ENCODE measurements around the gene MTHFR.
"Not testable (repeated sequence)": the region's sequence is repeated elsewhere in the genome, so short reads cannot be mapped to it uniquely, and the experiment has no call there.

Gene MTHFR

DNA sequence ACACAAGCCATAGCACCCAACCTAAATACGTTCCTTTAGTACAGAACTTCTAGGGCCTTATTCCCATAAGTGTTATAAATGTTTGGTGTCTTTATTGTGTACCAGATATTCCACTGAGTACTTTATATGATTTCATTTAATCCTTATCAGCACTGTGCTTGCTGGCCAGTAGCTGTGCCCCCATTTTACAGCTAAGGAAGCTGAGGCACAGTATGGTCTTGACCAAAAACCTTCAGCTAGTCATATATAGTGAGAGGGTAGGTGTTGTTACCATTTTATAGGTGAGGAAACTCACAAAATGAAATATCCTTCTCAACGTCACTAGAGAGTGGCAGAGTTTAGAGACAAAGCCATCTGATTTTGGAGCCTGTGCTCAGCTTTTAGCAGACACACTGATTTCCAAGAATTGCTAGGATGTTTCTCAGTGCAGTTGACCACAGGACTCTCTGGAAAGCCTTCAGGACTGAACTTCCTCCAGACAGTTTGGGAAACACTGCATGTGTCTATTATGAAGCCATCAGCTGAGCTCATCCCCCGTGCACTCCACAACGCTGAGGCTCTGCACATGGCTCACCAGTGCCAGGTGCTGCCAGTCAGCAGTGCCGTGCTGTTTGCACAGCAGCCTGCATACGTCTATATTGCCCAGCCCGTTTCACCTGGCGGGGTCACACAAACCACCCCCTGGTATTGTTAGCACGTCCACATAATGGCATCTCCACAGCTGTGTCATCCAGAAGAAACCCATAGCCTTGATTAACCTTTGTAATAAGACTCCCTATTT lies 26.4 kb upstream of the MTHFR start:
- no peak for DNase-seq

DNA sequence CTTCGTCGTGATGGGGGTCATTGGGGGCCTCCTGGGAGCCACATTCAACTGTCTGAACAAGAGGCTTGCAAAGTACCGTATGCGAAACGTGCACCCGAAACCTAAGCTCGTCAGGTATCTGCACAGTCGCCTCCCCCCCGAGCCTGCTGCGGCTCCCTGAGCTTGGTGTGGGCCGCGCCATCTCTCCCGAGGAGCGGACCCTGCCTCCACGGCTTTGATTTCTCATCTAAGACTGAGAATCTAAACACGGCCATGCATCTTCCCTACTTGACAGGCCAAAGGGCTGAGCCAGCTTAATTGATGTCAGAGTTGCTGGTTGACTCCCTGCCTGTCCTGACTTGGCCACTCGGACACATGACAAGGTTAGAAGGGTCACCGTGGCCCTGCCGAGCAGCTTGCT lies 22.7 kb upstream of the MTHFR start:
- DNase-seq = no peak

DNA sequence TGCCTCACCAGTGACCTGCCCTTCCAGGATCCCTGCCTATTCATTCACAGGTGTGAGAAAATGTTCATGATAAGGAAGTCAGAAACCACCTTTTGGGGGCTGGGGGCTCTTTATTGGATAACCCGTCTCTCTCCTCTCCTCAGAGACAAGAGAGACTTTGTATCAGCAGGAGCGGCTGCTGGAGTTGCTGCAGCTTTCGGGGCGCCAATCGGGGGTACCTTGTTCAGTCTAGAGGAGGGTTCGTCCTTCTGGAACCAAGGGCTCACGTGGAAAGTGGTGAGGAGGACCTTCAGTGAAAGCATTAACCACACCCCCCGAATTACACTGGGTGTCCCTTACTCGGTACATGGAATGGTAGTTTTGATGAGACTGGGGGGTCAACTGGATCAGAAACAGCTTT lies 21.2 kb upstream of the MTHFR start:
- DNase-seq = no peak

DNA sequence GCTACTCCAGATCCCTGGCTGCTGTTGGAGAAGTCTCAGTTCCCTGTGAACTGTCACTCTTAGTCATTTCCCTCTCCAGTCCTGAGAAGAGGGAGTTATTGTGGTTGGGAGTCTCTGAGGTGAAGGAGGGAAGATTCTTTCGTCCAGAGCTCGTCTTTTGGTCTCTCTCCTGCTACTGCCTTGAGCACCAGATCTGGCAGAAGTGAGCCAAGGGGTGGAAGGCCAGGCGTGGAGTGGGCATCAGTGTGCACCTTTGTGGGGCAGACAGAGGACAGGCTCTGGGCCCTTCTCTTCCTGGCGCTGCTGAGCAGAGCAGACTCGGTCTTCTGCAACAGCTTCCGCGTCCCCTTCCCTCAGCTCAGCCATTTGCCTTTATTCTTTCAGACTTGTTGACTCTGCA lies 19.4 kb upstream of the MTHFR start:
- no peak for DNase-seq

DNA sequence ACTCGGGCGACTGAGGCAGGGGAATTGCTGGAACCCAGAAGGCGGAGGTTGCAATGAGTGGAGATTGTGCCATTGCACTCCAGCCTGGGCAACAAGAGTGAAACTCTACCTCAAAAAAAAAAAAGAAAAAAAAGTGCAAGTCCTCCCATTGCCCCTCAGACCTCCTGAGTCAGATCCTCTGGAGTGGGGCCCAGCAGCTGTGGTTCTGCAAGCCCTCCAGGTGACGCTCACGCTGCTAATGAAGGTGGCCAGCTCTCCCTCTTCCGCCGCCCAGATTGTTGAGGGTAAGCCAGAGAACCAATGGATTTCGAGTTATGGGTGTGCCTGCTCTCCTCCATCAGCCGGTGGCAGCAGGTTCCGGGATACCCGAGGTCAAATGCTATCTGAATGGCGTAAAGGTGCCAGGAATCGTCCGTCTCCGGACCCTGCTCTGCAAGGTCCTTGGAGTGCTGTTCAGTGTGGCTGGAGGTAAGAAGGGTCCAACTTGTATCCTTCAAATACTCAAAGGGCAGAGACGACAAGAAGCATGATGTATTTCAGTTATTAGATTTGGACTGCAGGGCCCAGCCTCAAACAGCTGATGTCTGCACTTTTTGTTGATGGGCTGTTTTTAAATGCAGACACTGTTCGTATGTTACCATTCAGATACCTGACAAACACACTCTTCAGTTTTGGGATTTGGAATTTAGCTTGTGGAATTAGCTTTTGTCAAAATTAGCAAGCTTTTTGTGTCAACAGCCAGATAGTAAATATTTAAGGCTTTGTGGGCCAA lies 17.8 kb upstream of the MTHFR start:
- DNase-seq = no peak

DNA sequence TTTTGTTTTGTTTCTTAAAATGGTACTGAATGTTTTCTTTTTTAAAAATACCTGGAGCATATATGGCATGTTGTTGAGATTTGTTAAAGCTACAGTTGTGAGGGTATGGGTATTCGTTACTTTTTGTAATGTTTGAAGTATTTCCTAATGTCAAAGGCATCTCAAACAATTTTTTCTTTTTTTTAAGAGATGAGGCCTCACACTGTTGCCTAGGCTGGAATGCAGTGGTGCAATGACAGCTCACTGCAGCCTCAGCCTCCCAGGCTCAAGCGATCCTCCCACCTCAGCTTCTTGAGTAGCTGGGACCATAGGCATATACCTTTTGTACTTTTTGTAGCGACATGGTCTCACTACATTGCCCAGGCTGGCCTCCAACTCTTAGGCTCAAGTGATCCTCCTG lies 16.3 kb upstream of the MTHFR start:
- no peak for DNase-seq

DNA sequence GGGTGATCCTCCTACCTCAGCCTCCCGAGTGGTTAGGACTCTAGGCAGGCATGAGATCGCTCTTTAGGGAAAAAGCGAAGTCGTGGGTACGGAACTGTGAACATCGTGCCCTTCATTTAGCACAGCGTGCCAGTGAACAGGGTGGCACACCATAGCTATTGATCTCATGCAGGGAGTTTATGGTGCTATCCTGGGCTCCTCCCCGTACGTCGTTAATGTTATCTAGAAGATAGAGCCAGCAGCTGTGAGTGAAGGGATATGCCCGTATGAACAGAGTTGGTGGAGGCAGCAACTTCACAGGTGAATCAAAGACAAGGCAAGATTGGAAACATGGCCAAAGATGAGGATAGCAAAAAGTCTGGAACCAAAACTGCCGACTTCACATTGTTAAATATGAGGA lies 11.4 kb upstream of the MTHFR start:
- no peak for DNase-seq

DNA sequence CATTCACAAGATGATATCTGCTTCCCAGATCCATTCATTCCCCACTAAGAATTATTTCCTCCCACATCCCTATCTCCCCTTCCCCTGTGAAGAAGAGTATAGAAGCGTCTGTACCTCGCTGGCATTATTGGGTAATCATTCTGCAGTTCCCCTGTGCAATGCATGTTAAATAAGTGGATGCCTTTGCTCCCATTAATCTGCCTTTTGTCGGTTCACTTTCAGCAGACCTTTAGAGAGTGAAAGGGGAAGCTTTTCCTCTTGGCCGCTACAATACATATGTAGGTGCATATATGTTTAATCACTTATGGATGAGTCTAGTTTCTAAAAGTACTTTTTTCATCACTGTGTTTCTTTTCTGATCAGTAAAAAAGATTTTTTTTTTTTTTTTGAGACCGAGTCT lies 7.3 kb upstream of the MTHFR start:
- no peak for DNase-seq

DNA sequence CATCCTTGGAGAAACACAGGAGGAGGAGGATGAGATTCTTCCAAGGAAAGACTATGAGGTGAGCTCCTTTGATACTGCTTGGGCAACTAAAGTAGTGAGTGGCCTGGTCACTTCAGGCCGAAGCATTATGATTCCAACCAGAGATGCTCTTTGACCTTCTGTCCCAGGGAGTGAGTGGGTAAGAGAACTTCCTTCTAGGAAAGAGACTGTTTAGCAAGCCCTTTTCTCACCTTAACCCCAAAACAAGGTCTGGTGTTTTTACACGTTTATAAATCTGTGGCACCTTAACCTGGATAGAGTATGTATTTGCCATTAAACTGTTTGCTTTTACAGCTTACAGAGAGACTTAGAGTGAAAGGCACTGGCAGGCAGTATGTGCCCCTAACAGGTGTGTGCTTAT lies 1.4 kb upstream of the MTHFR start:
- no peak for DNase-seq

DNA sequence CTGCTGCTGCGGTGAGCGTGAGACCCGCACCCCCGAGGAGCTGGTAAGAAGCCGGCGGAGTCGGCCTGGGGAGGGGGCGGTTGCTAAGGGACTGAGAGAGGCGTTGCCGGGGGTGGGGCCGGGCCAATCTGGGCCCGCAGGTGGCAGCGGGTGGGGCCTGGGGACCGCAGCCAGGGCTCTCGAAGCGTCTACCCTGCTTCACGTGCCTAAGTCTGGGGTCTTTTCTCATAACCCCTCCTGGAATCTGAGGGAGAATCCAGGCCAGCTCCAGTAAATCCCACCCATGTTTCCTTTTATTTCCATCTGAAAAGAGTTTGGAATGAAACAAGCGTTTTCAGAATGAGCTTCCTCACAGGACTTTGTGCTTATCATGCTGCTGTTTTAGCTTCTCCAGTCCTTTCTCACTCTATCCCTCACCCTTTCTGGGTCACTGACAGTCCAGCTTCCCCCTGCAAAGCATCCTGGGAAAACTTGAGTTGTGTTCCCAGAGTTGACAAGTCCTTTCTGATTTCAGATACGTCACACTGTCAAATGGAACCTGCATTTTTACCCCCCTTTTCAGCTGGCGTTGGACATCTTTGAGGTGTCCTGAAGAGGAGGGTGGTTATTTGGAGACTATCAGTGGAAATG lies 658 bp upstream of the MTHFR start:
- peak; percentile 37 for DNase-seq

DNA sequence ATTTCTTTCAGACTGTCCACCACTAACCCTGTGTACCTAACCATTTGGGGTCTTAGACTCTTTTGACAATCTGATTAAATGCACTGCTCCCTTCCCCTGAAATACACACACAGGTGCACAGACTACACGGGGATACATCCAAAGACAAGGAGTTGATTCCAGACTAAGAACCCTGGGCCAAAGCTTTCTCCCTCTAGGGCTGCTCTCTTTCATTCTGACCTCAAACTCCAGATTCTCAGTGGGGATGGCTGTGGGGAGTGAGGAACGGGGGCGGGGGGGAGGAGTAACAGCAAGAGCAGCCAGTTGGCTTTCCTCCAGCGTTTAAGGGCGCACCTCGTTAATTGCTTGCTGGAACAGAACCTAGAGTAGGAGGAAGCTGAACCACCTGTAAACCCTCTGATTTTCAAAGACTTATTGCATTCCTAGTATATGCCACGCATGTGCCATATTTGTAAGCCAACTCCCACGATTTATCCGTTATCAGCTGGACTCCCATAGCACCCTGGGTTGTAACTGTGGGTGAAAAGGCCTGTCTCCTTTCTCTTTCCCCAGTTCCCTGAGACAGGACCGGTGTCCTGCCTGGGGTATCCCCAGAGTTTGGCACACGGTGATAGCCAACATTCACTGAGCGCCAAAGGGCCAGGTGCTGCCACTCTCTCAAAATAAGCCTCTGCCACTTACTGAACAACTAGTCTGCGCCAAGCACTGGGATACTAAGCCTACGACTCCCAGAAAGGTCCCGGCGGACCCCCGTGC lies 920 bp downstream of the MTHFR start:
- peak; percentile 16 for DNase-seq

DNA sequence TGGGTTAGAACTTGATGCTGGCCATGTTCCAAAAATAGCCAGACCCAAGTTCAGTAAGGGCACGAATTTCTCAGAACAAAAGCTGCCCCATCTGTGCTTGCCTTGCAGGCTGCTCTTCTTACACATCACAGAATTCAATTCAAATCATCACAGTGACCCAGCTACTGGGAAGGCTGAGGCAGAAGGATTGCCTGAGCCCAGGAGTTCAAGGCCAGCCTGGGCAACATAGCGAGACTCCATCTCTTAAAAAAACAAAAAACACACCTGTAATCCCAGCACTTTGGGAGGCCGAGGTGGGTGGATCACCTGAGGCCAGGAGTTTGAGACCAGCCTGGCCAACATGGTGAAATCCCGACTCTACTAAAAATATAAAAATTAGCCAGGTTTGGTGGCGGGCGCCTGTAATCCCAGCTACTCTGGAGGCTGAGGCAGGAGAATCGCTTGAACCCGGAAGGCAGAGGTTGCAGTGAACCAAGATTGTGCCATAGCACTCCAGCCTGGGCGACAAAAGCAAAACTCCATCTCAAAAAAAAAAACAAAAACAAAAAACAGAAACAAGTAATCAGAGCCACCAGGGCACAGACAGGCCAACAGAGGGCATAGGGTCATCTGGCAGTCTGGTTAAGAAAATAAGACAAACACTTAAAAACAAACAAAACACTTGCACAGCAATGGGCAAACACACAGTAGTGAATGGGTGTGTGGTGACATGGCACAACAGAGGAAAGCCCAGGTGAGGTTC lies 1.7 kb downstream of the MTHFR start:
- DNase-seq = not testable (repeated sequence)

DNA sequence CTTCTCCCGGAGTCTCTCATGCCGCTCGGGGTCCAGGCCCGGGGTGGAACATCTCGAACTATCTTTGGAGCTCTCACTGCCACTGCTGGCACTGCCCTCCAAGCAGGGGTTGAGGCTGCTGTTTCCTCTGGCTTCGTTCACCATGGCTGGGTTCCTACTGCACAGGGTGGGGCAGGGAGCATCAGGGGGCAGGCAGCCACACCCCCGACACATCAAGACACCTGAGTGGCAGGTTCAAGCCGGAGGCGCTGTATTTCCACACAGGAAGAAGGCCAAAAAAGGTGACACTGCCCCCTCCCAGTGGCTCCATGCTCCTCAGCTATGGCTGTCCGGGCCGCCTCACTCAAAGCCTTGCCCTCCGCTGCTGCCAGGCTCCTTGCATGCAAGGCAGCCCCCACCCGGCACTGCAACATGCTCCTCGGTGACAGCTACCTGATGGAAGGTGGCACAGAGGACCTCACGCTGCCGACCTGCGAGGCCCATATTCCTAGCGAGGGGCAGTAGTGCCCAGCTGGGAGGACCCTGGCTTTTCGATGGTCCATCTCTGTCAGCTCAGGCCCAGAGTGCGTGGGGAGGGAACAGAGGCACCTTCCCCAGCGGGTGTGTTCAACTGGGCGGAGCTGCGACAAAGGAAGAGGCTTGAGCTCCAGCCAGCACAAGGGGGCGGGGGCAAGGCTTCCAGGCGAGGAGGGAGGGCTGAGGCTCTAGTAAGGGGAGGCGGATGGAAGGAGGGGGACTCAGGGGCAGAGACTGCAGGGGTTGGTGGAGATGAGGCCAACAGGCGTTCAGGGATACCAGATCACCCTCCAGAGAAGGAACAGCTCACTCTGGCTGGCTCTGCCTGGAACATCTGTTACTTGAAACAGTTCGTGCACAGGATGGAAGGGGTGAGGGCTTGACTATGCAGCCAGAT lies 2.5 kb downstream of the MTHFR start:
- DNase-seq = no peak

DNA sequence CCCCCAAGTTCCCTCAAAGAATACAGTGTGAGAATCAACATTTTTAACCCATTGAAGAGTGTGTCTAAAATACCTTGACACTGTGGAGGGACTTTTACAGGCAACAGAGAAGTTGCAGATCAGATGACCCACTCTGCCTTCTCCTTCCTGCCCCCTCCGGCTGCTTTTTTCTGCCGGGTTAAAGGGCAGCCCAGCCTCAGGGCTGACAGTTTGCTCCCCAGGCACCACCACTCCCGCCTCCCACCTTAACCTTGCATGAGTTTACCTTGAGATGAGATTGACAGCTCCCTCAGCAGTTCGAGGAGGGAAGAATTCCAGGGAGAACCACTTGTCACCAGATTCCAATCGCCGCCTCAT lies 3.2 kb downstream of the MTHFR start:
- DNase-seq = no peak

DNA sequence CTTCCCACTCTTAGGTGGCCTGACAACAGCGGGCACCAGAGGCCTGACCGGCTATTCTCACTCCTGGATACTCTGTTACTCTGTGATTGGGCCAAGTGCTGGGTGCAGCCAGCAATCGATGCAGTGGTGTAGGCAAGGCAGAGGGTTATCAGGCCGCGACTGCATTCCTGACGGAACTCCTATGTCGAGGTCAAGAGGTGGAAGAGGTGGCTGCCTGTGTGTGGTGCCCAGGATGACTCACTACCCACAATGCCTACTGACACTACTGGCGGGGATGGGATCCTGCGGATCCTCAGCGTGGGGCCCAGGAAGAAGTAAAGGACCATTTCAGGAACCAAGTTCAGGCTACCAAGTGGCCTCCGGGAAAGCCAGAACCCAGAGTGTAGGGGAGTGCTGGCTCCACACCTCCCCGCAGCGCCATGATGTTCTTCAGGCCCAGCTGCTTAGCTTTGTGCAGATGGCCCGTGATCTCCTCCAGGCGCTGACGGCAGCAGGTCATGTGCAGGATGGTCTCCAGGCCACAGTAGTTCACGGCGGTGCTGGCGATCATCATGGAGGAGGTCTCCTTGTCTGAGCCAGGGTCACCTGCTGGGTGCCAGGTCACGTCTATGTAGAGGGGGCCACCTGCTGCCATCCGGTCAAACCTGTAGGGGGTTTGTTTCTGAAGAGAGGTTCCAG lies 4.9 kb downstream of the MTHFR start:
- no peak for DNase-seq

DNA sequence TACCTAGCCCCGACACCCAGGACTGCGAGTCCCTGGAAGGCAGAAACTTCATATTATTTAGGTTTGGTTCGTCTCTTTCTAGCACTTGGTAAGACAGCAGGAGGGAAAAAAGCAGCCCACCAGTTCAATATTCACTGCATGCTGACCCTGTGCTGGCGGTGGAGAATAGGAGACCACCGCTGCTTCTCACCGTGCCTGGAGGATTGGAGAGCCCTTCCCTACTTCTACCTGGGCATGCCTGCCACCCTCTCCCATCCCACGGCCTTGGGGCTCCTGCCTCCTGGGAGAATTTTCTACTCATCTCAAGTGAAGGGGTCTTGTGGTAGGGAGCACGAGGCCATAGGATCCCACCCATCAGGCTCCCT lies 5.4 kb downstream of the MTHFR start:
- no peak for DNase-seq

DNA sequence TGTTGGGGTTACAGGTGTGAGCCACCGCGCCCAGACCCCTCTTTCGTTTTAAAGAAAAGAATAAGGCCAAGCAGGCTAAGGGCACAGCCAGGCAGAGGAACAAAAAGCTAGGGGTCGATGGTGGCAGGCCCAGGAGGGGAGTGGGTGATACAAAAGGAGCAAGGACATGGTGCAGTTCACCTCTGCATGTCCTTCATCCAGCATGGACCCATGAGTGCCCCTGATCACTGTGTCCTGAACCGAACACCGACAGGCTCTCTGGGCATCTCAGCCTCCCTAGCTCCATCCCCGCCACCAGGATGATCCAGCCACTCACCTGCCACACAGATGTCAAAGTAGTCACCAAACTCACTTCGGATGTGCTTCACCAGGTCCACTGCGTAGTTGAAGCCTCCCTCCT lies 5.9 kb downstream of the MTHFR start:
- no peak for DNase-seq

DNA sequence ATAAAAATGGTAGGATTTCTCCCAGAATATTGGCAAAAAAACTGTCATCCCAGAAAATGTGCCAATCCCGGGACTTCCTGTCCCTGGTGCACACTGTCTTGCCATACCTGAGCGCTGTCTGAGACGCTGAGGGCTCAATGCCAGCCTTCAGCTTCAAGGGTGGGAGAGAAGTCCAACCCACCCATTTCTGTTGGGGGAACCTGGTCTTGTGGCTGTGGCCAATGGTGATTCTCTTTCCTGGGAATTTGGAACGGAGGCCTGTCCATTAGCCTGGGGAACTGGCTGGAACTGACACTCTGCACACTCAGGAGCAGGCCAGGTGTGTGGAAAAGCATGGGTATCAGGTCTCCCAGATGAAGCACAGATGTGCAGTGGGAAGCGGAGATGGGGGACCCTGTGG lies 6.7 kb downstream of the MTHFR start:
- DNase-seq = no peak

DNA sequence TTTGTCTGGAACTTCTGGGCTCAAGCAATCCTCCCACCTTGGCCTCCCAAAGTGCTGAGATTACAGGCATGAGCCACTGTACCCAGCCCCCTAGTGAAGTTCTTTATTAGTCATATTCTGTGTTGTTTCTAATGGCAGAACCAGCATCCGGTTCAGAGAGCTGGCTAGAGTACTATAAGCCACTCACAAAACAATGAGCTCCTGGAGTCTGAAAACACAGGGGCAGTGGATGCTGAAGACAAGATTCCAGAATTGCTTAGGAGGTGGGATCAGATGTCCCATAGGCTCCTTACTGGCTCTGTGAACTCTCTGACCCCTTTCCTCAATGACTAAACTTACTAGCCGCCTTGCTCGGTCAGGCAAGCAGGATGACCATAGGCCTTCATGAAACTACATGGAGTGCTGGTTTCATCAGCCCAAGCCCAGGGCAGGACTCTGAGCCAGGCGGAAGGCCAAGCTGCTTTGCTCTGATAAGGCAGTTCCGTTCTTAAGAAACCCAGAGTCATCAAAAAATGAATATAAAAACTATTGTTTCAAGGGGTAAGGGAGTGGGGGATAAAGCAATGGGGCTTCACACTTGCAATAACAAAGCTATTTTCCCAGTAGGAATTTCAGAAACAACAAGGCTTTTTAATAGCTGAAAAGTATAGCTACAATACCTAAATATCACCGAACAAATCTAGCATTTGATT lies 8.1 kb downstream of the MTHFR start:
- no peak for DNase-seq

DNA sequence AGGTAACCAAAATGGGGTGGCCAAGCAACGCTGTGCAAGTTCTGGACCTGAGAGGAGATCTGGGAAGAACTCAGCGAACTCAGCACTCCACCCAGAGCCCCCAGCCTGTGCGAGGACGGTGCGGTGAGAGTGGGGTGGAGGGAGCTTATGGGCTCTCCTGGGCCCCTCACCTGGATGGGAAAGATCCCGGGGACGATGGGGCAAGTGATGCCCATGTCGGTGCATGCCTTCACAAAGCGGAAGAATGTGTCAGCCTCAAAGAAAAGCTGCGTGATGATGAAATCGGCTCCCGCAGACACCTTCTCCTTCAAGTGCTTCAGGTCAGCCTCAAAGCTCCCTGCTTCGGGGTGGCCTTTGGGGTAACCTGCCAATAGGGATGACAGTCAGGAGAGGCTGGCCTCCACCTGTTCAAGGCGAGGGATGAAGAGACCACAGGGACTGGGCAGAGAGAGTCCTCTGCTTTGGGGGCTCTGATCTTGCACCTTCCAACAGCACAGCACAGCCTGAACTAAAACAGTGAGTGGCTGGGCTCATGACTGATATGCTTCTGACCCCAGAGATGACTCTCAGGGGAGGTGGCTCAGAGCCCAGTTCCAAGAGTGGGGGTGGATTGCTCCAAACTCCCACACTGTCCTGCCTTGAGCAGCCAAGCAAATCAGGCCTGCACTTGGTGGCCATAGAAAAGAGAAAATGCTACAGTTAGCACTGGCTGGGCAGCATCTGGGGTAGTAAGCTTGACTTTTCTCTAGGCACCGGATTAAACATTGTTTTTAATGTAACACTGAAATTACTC lies 9.5 kb downstream of the MTHFR start:
- DNase-seq = no peak

Measured in NCI-H748 treated with DMSO at 0.1 percent for 48 hours (cell line).